NCI-H345 (cell line): Measurements from ENCODE around the gene TRPC3.
A peak's percentile ranks its signal among the peaks of the same experiment; 100 is the strongest.

Experiments used
- DNase-seq: peaks from one replicate; lab custom pipeline; 2025; lab: John Stamatoyannopoulos, UW

TRPC3 gene

DNA sequence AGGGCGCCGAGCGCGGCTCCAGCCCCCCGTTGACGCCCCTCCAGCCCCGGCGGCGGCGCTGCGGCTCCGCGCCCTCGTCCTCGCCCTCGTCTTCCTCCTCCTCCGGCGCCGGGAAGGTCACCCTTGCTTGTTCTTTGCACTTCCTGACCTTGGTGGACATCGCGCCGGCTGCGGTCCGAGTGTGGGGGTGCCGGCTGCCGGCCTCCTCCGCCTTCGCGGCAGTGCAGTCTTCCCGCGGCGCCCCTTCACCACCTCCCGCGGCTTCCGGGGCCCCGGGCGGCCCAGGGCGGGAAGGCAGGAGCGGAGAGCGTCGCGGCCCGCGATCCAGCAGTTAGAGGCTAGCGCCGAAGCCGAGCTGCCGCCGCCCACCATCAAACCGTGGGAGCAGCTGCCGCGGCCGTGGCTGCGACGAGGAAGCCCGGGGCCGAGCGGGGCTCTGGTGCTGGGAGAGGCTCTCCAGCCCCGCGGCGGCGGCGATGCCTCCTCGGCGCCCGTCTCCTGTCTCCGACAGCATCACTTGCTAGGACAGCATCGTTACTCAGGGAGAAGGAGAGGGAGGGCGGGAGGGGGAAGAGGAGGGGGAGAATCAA, at the start of gene TRPC3:
Gene TRPC3, minus strand, starts transcription at position 540 of the 590 bp plus-strand sequence. Its CDS starts 380 bp downstream, at position 160.
- DNase-seq: peak; percentile 20

DNA sequence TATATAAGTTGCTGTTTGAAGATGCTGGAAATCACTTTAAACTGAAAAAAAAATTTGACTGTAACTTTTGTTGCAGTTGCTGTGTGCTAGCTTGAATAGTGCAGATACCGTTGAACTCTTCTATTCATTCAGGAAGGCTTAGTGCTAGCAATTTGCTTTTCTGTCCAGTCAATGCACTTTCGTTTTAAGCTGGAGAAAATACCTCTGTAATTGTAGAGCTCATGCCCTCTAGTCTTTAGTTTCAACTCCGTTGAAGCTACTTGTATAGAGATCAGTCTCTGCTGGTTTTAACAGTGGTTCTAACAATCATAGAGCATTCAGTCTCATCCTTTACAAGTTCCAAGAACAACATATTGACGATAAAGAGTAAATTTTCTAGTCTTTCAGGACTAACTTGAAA, 49.0 kb upstream of the TRPC3 start:
- no peak for DNase-seq

DNA sequence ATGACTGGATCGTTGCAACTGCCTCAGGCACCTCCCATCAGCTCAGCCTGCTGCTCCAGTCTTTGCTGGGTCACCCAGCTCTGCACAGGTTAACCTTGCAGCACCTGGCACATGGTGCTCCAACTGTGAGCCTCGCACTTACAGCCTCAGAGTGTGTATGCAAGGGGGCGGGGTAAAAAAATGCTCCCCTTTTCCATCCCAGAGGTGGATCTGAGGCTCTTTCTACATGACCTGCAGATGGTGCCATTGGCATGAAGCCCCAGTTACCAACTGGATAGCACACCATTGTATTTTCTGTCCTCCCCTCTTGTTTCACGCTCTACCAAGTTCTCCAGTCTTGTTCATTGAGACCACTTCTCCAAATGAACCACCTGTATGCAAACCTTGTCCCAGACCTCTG, 46.2 kb upstream of the TRPC3 start:
- peak; percentile 35 for DNase-seq

DNA sequence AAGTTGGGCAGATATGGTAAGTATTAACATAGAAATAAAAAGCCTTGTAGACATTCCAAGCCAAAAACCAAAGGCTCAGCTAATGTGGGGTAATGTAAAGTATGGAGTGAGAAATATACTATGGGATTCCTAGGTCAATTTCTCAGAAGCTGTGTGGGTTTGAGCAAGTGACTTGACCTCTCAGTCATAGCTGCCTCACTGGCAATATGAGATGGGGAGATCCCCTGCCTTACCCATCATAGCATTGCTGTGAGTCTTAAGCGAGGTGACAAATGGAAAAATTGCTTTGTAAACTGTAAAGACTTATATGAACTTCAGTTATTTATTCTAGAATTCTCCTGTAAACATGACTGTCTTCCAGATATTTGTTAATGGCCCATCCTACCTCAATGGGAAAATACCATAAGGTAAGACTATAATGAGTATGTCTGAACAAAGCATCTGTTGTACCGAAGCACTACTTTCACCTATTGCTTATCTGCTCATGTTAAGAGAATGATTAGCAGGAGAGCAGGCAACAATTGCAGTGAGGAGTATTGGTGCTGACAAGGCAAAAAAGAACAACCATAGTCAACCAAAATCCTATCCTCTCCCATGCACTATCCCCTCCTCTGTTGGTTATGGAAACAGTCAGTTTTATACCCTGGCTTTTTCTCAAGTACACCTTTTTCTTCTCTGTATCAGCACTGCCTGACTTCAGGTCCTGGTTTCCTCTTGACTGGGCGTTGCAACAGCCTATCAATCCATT, 44.1 kb upstream of the TRPC3 start:
- DNase-seq: no peak

DNA sequence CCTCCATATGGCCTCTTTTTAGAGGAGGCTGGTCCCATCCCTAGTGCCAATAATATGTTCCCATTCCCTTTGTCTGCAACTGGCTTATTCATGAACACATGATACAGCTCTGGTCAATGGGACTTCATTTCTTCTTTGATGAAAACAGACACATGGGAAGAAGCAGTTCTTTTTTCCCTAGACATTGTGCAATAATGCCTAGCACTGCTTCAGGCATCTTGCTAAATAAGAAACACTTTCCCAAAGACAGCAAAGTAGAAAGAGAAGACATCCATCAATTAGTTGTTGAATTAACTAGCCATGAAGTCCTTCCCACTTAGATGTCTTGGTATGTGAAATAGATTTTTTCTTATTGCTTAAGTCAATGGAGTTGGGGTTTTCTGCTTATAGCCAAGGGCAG, 40.1 kb upstream of the TRPC3 start:
- no peak for DNase-seq

DNA sequence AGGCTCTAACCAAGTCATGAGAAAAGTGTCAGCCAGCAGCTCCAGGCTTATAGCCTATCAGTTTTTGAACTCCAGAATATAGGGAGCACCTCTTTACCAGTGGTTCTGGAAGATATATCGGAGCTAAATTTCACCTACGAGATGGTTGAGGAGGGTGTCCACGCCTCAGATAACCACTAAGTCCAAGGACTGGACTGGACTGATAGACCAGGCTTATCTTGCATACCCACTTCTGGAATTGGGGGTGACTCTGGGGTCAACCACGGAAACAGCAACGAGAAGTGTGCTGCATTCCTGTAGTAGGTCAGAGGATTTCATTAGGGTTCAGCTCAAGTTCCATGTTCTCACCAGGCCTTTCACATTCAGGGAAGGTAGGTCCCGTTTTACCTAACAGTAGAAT, 38.6 kb upstream of the TRPC3 start:
- no peak for DNase-seq

DNA sequence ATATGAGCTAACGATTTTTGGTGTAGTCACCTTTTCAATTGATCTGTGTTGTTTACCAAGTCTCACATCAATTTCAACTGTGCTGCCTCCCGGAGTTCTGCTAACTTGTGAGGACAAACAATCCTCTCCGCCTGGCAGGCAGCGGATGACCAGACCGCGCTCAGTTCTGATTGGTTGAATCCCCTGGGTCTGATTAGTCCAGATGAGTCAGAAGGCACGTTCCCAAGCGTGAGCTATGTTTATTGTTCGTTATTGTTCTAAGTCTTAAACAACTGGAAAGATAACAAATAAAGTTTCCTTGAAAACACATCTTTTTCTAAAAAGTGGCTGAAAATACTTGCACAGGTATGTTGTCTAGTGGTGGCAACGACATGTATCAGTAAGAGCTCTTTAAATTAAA, 37.9 kb upstream of the TRPC3 start:
- no peak for DNase-seq

DNA sequence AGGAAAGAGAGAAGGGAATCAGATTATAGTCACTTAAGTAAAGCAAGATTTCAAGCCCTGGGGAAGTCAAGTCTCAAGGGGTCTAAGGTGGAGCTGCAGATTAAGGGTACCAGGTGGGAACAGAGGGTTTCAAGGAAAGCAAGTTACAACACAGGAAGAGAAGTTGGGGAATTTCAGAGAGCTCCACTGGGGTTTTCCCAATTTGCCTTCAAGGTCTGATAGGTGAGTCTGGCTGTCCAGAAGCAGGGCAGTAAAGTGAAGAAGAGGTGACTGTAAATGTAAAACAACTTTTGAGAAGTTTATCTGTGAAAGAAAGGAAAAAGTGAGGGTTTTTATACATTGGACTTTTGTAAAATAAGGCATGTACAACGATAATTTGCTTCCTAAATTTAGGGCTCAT, 37.1 kb upstream of the TRPC3 start:
- DNase-seq: no peak

DNA sequence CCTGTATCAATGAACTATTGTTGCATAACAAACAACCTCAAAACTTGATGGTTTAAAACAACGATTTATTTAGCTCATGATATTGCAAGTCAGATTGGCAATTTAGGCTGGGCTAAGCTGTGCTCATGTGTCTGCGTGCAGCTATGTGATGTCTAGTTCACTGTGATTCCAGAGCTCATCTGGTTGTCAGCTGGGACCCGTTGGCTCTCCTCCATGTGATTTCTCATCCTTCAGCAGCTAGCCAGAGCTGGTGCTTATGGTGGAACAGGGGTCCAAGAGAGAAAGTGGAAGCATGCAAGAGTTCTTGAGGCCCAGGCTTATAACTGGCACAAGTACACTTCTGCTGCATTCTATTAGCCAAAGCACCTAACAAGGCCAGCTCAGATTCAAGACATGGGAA, 28.8 kb upstream of the TRPC3 start:
- DNase-seq: no peak

DNA sequence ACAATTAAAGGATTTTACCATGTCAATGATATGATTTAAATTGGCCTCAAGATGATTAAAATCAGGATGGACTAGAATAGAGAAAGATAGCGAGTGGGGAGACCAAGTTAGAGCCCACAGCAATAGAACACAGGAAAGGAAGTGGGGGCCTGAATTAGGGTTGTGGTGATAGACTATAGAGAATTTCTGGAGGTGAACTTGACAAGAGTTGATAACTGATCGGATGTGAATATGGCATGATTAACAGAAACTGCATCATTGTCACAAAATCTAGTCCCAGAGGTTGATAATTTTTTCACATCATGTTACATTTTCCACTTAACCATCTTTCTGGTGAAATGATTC, 26.3 kb upstream of the TRPC3 start:
- DNase-seq: no peak

DNA sequence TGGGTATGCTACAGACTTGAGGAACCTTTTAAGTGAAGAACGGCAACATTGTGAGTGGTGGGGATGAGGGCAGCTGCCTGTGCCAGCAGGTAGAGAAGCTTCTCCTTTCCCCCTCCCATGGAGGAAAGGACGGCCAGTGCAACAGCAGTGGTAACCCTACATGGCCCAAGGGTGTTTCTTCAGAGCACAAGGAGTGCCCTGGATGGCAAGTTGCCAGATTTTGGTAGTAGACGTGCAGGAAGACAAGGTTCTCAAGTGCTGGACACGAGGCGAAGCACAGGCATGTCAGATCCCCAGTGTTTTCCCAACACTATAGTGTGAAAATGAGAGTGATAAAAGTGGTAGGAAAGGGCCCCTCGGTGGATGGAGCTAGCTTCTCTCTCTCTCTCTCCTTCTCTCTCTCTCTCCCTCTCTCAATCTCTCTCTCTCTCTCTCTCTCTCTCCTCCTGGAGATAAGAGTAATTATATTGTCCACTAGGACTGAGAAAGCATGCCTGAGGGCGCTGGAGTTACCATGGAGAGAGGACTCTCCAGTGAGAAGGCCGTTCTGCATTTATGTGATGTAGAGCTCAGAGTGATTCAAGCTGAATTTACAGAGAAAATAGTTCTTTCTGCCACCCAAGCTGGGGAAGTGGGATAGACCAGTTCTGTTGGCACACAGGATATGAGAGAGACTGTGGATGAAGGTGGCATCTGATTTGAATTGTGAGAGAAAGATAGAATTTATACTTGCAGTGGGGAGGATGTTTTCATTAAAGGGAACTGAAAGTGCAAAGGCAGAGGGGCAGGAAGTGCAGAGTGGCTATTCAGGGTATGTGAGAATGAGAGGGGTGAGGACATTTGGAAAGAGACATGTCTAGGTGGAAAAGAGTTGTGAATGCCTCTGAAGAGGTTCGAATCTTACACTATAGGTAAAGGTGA, 25.7 kb upstream of the TRPC3 start:
- DNase-seq: no peak

DNA sequence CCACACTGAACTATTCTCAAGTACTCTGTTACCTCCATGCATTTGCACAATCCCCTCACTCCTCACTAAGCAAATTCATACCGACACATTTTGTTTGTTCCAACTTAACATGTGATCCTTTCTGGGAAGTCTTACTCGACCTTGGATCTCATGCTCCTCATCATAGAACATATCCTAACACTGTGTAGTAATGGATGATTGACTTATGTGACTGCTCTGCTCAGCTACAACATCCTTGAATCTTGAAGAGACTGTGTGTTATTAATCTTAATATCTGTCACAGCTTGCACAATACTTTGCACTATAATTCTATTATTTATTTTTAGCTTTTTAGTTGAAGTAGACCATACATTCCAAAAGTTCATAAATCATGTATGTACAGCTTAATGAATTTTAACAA, 23.9 kb upstream of the TRPC3 start:
- no peak for DNase-seq

DNA sequence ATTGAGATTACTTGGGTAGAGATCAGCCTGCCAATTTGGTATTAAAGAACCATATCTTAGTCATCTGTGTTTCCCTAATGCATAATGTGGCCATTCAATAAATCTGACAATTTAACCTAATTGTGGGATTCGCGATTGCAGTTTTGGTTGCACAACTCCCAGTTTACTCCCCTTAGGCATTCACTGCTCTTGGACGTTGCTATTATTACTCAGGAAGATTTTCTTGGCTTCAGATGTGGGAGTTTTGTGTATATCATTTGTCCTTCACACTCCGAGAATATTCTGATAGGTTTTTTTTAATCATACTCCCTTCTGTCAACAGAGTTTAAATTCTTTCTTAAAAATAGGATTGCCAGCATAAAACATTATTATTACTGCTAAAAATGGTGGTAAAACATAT, 22.0 kb upstream of the TRPC3 start:
- no peak for DNase-seq

DNA sequence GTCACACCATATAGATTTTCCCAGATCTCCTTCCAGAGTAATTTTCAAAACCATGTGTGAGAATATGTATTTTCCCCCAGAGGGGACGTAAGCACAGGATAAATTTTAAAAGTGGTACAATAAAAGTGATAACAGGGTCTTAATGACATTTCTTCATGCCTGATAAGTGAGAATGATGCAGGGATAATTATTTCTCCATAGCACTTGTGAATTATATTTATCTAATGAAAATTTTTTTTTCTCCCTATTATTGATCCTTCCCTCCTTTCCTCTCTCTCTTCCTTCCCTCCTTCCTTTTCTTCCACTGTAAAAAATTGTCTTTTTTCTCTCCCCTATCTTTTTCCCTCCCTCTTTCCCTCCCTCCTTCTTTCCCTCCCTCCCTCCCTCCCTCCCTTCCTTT, 17.0 kb upstream of the TRPC3 start:
- no peak for DNase-seq

DNA sequence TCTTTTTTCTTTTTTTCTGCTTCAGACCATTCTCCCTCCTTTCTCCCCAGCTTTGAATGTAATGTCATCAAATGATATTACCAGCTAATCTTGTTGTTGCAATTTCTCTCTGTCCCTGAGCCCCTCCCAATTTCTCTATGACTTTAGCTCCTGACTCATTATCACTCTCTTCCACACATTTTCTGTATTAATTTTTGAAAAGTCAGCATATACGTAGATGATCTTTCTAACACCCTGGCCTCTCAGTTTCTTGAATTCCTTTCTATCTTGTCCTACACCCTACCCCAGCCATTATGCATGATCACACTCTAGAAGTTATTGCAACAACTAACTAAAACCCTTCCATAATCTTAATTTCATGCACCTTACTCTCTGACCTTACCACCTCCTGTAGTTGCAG, 13.1 kb upstream of the TRPC3 start:
- DNase-seq: no peak

DNA sequence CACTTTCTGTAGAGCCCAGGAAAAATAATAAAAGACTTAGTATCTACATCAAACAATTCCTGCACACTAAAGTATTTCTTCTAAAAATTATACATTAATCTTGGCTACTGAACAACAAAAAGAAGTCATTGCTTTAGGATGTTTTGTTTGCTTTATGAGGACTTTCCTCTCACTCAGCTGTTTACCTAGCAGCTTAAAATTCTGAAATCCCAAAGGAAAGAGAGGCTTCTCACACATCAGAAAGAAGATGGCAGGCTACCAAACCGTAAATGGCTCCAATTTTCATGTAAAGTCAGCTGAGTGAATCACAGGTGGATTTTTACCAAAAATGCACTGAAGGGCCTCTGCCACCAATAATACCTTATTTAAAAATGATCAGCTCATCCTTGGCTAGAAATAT, 9.0 kb upstream of the TRPC3 start:
- no peak for DNase-seq

DNA sequence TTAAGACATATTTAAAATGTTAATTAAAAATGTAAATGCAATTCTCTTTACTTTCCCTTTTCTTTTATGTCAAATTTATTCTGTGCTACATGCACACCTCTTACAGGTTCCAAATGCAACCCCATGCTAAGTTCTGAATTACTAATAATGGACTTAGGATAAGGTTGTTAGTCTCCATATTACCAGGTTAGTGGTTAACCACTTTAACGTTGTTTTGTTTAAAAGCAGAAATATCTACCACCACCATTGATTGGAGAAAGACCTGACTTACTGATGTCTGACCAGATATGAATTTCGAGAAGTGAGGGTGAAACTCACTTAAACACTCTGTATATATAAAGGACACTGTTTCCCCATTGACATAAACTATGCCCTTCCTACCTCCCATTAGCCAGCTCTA, 6.9 kb upstream of the TRPC3 start:
- DNase-seq: no peak

DNA sequence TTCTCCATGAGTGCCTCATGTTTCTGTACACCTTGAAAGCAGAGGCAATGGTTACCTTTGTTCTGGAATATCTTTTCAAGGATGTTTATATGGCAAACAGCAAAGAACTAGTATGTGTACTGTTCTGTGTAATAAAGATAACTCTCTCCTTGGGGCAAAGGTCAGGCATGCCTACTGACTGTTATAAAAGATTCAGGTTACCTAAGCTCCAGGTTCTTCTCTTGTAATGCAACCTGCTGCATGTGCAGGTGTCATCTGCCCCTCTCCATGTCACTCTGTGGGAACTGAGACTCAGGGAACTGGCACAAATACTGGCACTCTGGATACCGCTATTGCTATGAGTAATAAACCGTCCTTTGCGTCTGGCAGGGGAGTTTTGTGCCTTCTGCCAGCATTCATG, 5.4 kb upstream of the TRPC3 start:
- no peak for DNase-seq

DNA sequence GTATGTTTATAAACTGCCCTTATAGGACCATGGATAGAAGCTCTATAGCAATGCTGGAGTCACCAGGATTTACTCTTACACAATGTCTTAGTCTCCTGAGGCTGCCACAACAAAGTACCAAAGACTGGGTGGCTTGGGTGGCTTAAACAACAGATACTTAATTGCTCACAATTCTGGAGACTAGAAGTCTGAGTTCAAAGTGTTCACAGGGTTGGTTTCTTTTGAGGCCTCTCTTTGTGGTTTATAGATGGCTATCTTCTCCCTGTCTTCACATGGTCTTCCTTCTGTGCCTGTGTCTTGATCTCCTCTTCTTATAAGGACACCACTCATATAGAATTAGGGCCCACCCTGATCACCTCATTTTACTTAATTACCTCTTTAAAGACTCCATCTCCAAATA, 2.0 kb upstream of the TRPC3 start:
- no peak for DNase-seq

DNA sequence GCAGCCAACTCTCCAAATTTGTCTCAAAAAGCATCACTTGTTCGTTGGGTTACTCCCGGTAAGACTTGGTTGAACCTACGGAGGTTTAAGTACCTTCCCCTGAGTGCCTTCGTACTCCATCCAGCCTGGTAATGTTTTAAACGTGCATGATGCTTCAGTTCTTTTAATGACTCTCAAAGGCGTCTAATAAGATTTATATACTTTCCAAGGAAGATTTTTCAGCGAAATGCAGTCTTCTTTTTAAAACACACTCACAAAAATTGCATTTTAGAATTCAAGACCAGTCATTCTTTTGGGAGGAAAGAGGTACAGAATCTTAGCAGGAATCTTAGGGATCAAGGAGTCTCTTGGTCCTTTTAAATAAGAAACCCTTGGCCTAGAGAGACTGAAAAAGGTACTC, 430 bp upstream of the TRPC3 start:
- DNase-seq: no peak

DNA sequence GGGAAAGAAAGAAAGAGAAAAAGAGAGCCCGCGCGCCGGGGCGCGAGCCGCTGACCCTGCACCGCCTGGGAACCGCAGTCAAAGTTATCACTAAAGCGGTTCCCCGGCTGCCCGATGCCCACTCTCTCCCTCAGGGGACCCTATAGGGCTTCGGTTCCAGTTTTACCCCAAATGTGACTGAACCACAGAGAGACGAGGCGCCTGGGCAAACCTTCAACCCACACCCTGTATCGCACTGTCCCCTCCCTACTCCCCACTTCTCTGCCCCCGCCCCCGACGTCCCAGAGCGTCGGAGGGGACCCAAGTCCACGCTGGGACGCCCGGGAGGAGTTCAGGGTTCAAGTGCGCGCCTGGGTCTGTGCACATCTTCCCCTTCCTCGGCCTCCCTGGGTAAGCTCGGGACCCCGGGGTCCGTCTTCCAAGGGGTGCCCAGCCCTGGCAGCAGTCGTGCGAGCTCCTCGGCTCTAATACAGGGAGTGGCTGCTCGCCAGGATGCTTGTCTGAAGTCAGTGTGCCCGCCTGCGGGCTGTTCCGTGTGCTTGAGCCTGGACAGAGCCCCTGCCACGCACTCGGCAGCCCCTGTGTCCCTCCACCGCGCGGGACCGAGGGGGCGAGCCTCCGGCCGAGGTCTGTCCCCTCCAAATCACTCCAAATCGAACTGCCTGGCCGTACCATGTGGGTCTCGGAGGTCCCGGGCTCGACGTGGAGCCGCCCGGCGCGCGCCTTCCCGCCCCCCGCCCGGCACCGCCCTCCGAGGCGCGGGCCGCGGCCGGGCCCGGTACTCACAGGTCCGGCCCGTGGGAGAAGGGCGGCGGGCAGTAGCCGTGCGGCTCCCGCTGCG, 960 bp downstream of the TRPC3 start:
- peak; percentile 24 for DNase-seq

DNA sequence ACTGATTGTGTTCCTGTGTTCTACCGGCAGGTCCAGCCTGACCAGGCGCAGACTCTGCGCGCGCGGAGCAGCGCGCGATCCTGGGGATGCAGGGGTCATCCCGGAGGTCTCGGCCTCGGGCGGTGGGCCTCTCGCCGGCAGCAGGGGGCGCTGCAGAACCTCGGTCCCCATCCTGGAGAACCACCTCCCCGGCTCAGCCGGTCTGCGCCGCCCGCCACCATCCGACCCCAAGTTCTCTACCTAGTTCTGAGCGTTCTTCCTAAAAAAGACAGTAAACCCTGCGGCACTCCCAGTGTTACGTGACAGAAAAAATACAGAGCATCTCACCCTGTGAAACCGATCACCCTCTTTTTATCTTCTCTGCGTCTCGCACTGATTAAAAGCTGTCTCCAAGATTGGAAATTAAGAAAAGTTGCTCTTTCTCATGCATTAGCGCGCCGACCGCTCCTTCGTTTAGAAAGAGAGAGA, 1.6 kb downstream of the TRPC3 start:
- DNase-seq: peak; percentile 74
